Spleen (tissue), 7 donors: ENCODE measurements around the gene SLC1A4.

Source experiments
- POLR2AphosphoS5 ChIP-seq, 3 donors: sonication (generic); formaldehyde crosslinking; IDR thresholded peaks; one replicate each; pipeline ENCODE4 v1.5.1; 2017; ENCODE audit warnings: antibody characterized with exemption in 3 of 3
- TF ChIP-seq, protein P1 (sequence below), 11 experiments: fragments of 200-600 bp in 7 of 11; fragments of 450-650 bp in 4 of 11; sonication (generic) in 4 of 11; IDR thresholded peaks in 8 of 11; conservative IDR thresholded peaks in 3 of 11; 1 replicate in 7 of 11; 2 replicates in 4 of 11; pipeline versions ENCODE4 v1.4.0 to v1.8.0; 2016 to 2021; ENCODE audit warnings: antibody characterized with exemption in 11 of 11, inconsistent platforms in 4 of 11, mild to moderate bottlenecking in 1 of 11
- donor health status: DM: no; HTN: no; CAD: no; lungs with moderate emphysema.
- donor health status: DM: no; HTN: no; CAD: no.
- donor health status: DM: no; HTN: no; CAD: no.

GRCh38 chr2:64995041-64995440 lies 5.8 kb downstream of the SLC1A4 start:
- TF ChIP-seq, protein P1, sequence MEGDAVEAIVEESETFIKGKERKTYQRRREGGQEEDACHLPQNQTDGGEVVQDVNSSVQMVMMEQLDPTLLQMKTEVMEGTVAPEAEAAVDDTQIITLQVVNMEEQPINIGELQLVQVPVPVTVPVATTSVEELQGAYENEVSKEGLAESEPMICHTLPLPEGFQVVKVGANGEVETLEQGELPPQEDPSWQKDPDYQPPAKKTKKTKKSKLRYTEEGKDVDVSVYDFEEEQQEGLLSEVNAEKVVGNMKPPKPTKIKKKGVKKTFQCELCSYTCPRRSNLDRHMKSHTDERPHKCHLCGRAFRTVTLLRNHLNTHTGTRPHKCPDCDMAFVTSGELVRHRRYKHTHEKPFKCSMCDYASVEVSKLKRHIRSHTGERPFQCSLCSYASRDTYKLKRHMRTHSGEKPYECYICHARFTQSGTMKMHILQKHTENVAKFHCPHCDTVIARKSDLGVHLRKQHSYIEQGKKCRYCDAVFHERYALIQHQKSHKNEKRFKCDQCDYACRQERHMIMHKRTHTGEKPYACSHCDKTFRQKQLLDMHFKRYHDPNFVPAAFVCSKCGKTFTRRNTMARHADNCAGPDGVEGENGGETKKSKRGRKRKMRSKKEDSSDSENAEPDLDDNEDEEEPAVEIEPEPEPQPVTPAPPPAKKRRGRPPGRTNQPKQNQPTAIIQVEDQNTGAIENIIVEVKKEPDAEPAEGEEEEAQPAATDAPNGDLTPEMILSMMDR (IDR thresholded peaks at IDR 0.05 in 8 of 11, conservative IDR thresholded peaks at IDR 0.05 in 3 of 11) = no peak
- TF ChIP-seq POLR2AphosphoS5 (IDR thresholded peaks at IDR 0.05) = no peak
